Vagina (tissue), 2 donors: ENCODE measurements around the gene LTF. TPM values are rescaled to one million over a fixed set of nuclear protein-coding genes. Genes with fewer than 3 reads are reported as not detected.

Experiments
- DNase-seq, 2 donors: peaks; one replicate each; pipeline ENCODE4 v3.0.0-alpha.2; 2017; ENCODE audit errors: extremely low spot score in 2 of 2
- H3K27ac ChIP-seq: fragments of 200-600 bp; sonication (generic); one replicate; pipeline ENCODE4 v1.5.1; 2019
- H3K27me3 ChIP-seq: fragments of 200-600 bp; sonication (generic); one replicate; pipeline ENCODE4 v1.5.1; 2019
- H3K36me3 ChIP-seq, 2 donors: fragments of 200-600 bp; sonication (generic); one replicate each; pipeline ENCODE4 v1.5.1; 2017 to 2019
- H3K4me1 ChIP-seq: fragments of 200-600 bp; sonication (generic); one replicate; pipeline ENCODE4 v1.5.1; 2019
- H3K4me3 ChIP-seq, 2 donors: fragments of 200-600 bp; sonication (generic); 1 replicate in 1 of 2; 2 replicates in 1 of 2; pipeline ENCODE4 v1.5.1; 2016 to 2019
- H3K9me3 ChIP-seq: fragments of 200-600 bp; sonication (generic); one replicate; pipeline ENCODE4 v1.5.1; 2019
- CTCF ChIP-seq, 3 experiments: fragments of 450-650 bp in 2 of 3; fragments of 200-600 bp in 1 of 3; sonication (generic) in 1 of 3; IDR thresholded peaks; one replicate each; pipeline ENCODE4 v1.5.1; 2017 to 2019; ENCODE audit warnings: antibody characterized with exemption in 3 of 3, mild to moderate bottlenecking in 2 of 3, moderate library complexity in 2 of 3
- POLR2A ChIP-seq, 2 donors: fragments of 450-650 bp; IDR thresholded peaks; one replicate each; pipeline ENCODE4 v1.6.1; 2017; ENCODE audit warnings: antibody characterized with exemption in 2 of 2, mild to moderate bottlenecking in 2 of 2, moderate library complexity in 2 of 2
- POLR2AphosphoS5 ChIP-seq, 2 donors: sonication (generic); formaldehyde crosslinking; IDR thresholded peaks; one replicate each; pipeline ENCODE4 v1.9.0; 2017; ENCODE audit warnings: antibody characterized with exemption in 2 of 2, mild to moderate bottlenecking in 2 of 2, low read depth in 1 of 2; ENCODE audit not compliant: insufficient read depth in 1 of 2
- intact Hi-C: fragments of 100-400 bp; cut with DNase I; formaldehyde crosslinking; loops from one replicate; pipeline ENCODE4 v1.15.1; 2023
- total RNA-seq: library from RNA; depleted of rRNA; stranded (reverse); fragments of >200 nt; gene quantifications from one replicate; pipeline ENCODE4 v1.2.3, GENCODE V29; 2016

LTF gene
- total RNA-seq, 1 donor from 2014 or later: not detected

GRCh38 chr3:46477756-46478155, 13.1 kb upstream of the LTF start:
- no peaks in the 10 kb centered on the region for H3K4me1 ChIP-seq
- H3K9me3 ChIP-seq: no peaks in the 10 kb centered on the region
- H3K27me3 ChIP-seq: no peaks in the 10 kb centered on the region
- no peak overlapping the region for H3K27ac ChIP-seq
- no peak for DNase-seq
- H3K36me3 ChIP-seq: no peaks in the 10 kb centered on the region
- intact Hi-C loops: no loop called here
- TF ChIP-seq CTCF (IDR thresholded peaks at IDR 0.05) (no peak), POLR2AphosphoS5 (IDR thresholded peaks at IDR 0.05; ENCODE audit: insufficient read depth in 1 of 2, low read depth in 1 of 2) (no peak), POLR2A (IDR thresholded peaks at IDR 0.05) (no peak)
- H3K4me3 ChIP-seq: no peak overlapping the region

DNA sequence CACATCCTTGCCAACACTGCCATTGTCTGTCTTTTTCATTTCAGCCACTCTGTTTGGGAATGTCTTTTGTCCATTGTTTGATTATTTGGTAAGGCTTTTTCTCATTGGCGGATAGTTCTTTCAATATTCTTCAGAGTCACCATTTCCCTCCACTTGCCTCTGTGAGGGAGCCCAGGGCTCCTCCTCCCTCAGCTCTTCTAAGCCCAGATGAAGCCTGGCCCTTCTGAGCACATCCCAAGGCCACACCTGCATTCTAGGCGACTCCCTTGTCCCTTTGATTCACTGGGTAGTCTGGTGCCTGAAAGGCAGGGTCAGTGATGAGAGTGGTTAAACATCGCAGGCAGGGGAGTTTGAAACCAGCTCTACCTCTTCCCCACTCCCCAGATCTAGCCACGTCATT, 12.4 kb upstream of the LTF start:
- H3K9me3 ChIP-seq: no peaks in the 10 kb centered on the region
- no peak overlapping the region for H3K4me3 ChIP-seq
- TF ChIP-seq POLR2A (IDR thresholded peaks at IDR 0.05) (no peak), POLR2AphosphoS5 (IDR thresholded peaks at IDR 0.05; ENCODE audit: insufficient read depth in 1 of 2, low read depth in 1 of 2) (no peak), CTCF (IDR thresholded peaks at IDR 0.05) (no peak)
- intact Hi-C loops: no loop called here
- no peaks in the 10 kb centered on the region for H3K4me1 ChIP-seq
- H3K27me3 ChIP-seq: no peaks in the 10 kb centered on the region
- peak in 1 of 2 donors; percentile 42 for DNase-seq
- H3K27ac ChIP-seq: no peak overlapping the region
- no peaks in the 10 kb centered on the region for H3K36me3 ChIP-seq

- no peak overlapping the region for H3K27ac ChIP-seq
- peak in 1 of 2 donors; percentile 19 for DNase-seq
- no peaks in the 10 kb centered on the region for H3K36me3 ChIP-seq
- TF ChIP-seq CTCF (IDR thresholded peaks at IDR 0.05): no peak
- no peak for TF ChIP-seq POLR2AphosphoS5 (IDR thresholded peaks at IDR 0.05; ENCODE audit: insufficient read depth in 1 of 2, low read depth in 1 of 2)
- TF ChIP-seq POLR2A (IDR thresholded peaks at IDR 0.05): no peak
- no peaks in the 10 kb centered on the region for H3K4me1 ChIP-seq
- H3K27me3 ChIP-seq: no peaks in the 10 kb centered on the region
- H3K9me3 ChIP-seq: no peaks in the 10 kb centered on the region
- no peak overlapping the region for H3K4me3 ChIP-seq
- intact Hi-C loops: no loop called here
Observed at GRCh38 chr3:46472736-46473135, 8.0 kb upstream of the LTF start.

GRCh38 chr3:46471371-46471914, 6.7 kb upstream of the LTF start:
- intact Hi-C loops: no loop called here
- no peak overlapping the region for H3K4me3 ChIP-seq
- peak; percentile 72 to 84 for DNase-seq
- no peak overlapping the region for H3K27ac ChIP-seq
- TF ChIP-seq POLR2AphosphoS5 (IDR thresholded peaks at IDR 0.05; ENCODE audit: insufficient read depth in 1 of 2, low read depth in 1 of 2): no peak
- TF ChIP-seq POLR2A (IDR thresholded peaks at IDR 0.05): no peak
- no peak for TF ChIP-seq CTCF (IDR thresholded peaks at IDR 0.05)
- no peaks in the 10 kb centered on the region for H3K9me3 ChIP-seq
- no peaks in the 10 kb centered on the region for H3K27me3 ChIP-seq
- H3K36me3 ChIP-seq: no peaks in the 10 kb centered on the region
- no peaks in the 10 kb centered on the region for H3K4me1 ChIP-seq

DNA sequence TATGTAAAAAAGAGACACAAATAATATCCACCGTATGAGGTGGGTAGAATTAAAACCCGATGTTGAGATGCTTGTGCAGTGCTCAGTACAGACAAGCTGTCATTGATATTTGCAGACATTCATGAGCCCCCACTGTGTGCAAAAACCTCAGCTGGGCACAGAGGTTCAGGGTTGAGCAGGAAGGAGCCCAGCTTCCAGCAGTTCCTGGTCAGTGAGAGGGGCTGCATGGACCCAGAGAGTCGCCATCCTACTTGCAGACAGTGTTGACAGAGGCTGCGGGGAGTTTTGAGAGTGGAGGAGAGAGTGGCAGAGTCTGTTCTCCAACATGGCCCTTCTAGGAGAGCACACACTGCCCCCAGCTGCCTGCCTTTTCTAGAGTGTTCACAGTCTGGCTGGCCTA, 6.1 kb upstream of the LTF start:
- H3K27me3 ChIP-seq: no peaks in the 10 kb centered on the region
- intact Hi-C loops: no loop called here
- DNase-seq: peak; percentile 22 to 72
- no peaks in the 10 kb centered on the region for H3K36me3 ChIP-seq
- no peaks in the 10 kb centered on the region for H3K4me1 ChIP-seq
- no peak overlapping the region for H3K27ac ChIP-seq
- no peak overlapping the region for H3K4me3 ChIP-seq
- no peak for TF ChIP-seq POLR2A (IDR thresholded peaks at IDR 0.05)
- H3K9me3 ChIP-seq: no peaks in the 10 kb centered on the region
